A549 (cell line): ENCODE data around the gene ARL2BP.

ENCODE experiments used
- EP300 ChIP-seq, 2 experiments: fragments of >200 bp; sonication (Bioruptor Twin); formaldehyde crosslinking; IDR thresholded peaks; 2 replicates in 1 of 2; 3 replicates in 1 of 2; pipeline ENCODE4 v1.6.1; 2016 to 2017
- MAX ChIP-seq: IDR thresholded peaks from 2 replicates; pipeline ENCODE4 v1.6.1; 2012
- USF2 ChIP-seq: fragments of 450-650 bp; IDR thresholded peaks from 2 replicates; pipeline ENCODE4 v1.6.1; 2014; ENCODE audit warnings: antibody characterized with exemption

- TF ChIP-seq USF2 (no peak), EP300 (IDR thresholded peaks at IDR 0.05) (no peak), MAX (no peak)
Observed at GRCh38 chr16:57255686-57256415, 10.8 kb downstream of the ARL2BP start.
